Fibroblast of the aortic adventitia (primary cell): Measurements from ENCODE around the gene RING1. TPM values are rescaled to one million over a fixed set of nuclear protein-coding genes. Genes with fewer than 3 reads are reported as not detected.
A peak's percentile ranks its signal among the peaks of the same experiment; 100 is the strongest.

Experiments used
- DNase-seq: peaks from one replicate; pipeline ENCODE4 v3.0.0-alpha.2; 2010; ENCODE audit warnings: low read depth
- H3K4me3 ChIP-seq: 2 replicates; pipeline ENCODE4 v1.5.1; 2011; ENCODE audit warnings: low read depth, mild to moderate bottlenecking, control low read depth, low read length, moderate library complexity
- CTCF ChIP-seq: IDR thresholded peaks from 2 replicates; pipeline ENCODE4 v1.5.1; 2011; ENCODE audit warnings: mild to moderate bottlenecking, low read length, control low read depth, inconsistent platforms; ENCODE audit not compliant: insufficient read depth
- total RNA-seq: library from RNA; depleted of rRNA; stranded (reverse); fragments of >200 nt; gene quantifications from 2 replicates; pipeline ENCODE4 v1.2.3, GENCODE V29; 2012; ENCODE audit warnings: low replicate concordance

Gene RING1
- total RNA-seq, 1 donor: 28.9 TPM

GRCh38 chr6:33172688-33173534, 35.4 kb upstream of the RING1 start:
- no peak overlapping the region for H3K4me3 ChIP-seq
- peak; percentile 80 for TF ChIP-seq CTCF
- peak; percentile 46 for DNase-seq

- no peak for DNase-seq
- no peak for TF ChIP-seq CTCF
- H3K4me3 ChIP-seq: no peak overlapping the region
Measured at GRCh38 chr6:33173535-33174180, 34.6 kb upstream of the RING1 start.

GRCh38 chr6:33174784-33175183, 33.5 kb upstream of the RING1 start:
- H3K4me3 ChIP-seq: no peak overlapping the region
- no peak for DNase-seq
- no peak for TF ChIP-seq CTCF

- H3K4me3 ChIP-seq: no peak overlapping the region
- TF ChIP-seq CTCF: no peak
- DNase-seq: no peak
Measured at GRCh38 chr6:33175436-33176069, 32.7 kb upstream of the RING1 start.

GRCh38 chr6:33176906-33177305, 31.4 kb upstream of the RING1 start:
- no peak overlapping the region for H3K4me3 ChIP-seq
- DNase-seq: no peak
- TF ChIP-seq CTCF: no peak

GRCh38 chr6:33177552-33178446, 30.5 kb upstream of the RING1 start:
- no peak for DNase-seq
- no peak for TF ChIP-seq CTCF
- H3K4me3 ChIP-seq: no peak overlapping the region
